SK-N-SH (cell line): ENCODE measurements around the gene SPEM3. TPM values are rescaled to one million over a fixed set of nuclear protein-coding genes. Genes with fewer than 3 reads are reported as not detected.

Experiments
- CTCF ChIA-PET: fragments of 300-600, 350-600 bp; formaldehyde crosslinking; extraction: SDS; loops from one replicate; lab custom pipeline; 2021; lab: Yijun Ruan, JAX
- POLR2A ChIA-PET: fragments of 350-600 bp; sonication (Branson Sonifier 250); formaldehyde crosslinking; extraction: SDS; loops from one replicate; lab custom pipeline; 2020; ENCODE audit warnings: antibody characterized with exemption, inconsistent platforms; lab: Yijun Ruan, JAX
- DNase-seq: peaks from one replicate; pipeline ENCODE4 v3.0.0; 2012
- H2AFZ ChIP-seq: fragments of 200-600 bp; sonication (generic); 2 replicates; pipeline ENCODE4 v1.8.1; 2016; ENCODE audit warnings: antibody characterized with exemption, mild to moderate bottlenecking, low read depth
- H3F3A ChIP-seq: fragments of 200-600 bp; sonication (generic); replicated peaks from 2 replicates; pipeline ENCODE3; 2016; ENCODE audit warnings: antibody characterized with exemption, mild to moderate bottlenecking; ENCODE audit not compliant: insufficient read depth
- H3K27ac ChIP-seq, 2 experiments: fragments of 200-500 bp in 1 of 2; fragments of 200-600 bp in 1 of 2; sonication (Bioruptor generic) in 1 of 2; sonication (generic), shearing (Covaris generic) in 1 of 2; 2 replicates each; pipeline versions ENCODE4 v1.5.1 to v1.6.1; 2014 to 2016; ENCODE audit warnings: low read depth in 2 of 2, inconsistent platforms in 1 of 2, low read length in 1 of 2, mild to moderate bottlenecking in 1 of 2, mixed read lengths in 1 of 2
- H3K27me3 ChIP-seq: fragments of 200-600 bp; sonication (generic), shearing (Covaris generic); 2 replicates; pipeline ENCODE4 v1.6.1; 2016; ENCODE audit warnings: mixed run types; ENCODE audit not compliant: insufficient read depth
- H3K36me3 ChIP-seq, 2 experiments: fragments of 200-500 bp in 1 of 2; fragments of 200-600 bp in 1 of 2; sonication (Bioruptor generic) in 1 of 2; sonication (generic) in 1 of 2; replicated peaks in 1 of 2; 2 replicates each; pipeline versions ENCODE3 to v1.5.1; 2014 to 2016; ENCODE audit warnings: low read length in 1 of 2, mild to moderate bottlenecking in 1 of 2; ENCODE audit not compliant: insufficient read depth in 2 of 2, control insufficient read depth in 1 of 2
- H3K4me1 ChIP-seq, 2 experiments: fragments of 200-500 bp in 1 of 2; fragments of 200-600 bp in 1 of 2; sonication (Bioruptor generic) in 1 of 2; sonication (generic), shearing (Covaris generic) in 1 of 2; 2 replicates each; pipeline versions ENCODE4 v1.5.1 to v1.6.1; 2014 to 2016; ENCODE audit warnings: low read depth in 1 of 2, low read length in 1 of 2, mixed run types in 1 of 2; ENCODE audit not compliant: insufficient read depth in 2 of 2, control insufficient read depth in 1 of 2
- H3K4me2 ChIP-seq: fragments of 200-600 bp; sonication (generic), shearing (Covaris generic); 2 replicates; pipeline ENCODE4 v1.6.1; 2017; ENCODE audit warnings: mixed run types
- H3K4me3 ChIP-seq, 2 experiments: fragments of 200-500 bp in 1 of 2; fragments of 200-600 bp in 1 of 2; sonication (Bioruptor generic) in 1 of 2; sonication (generic), shearing (Covaris generic) in 1 of 2; 2 replicates each; pipeline versions ENCODE4 v1.5.1 to v1.8.1; 2014 to 2016; ENCODE audit warnings: low read depth in 2 of 2, inconsistent platforms in 1 of 2, low read length in 1 of 2, mild to moderate bottlenecking in 1 of 2, mixed read lengths in 1 of 2, moderate library complexity in 1 of 2
- H3K79me2 ChIP-seq: fragments of 200-600 bp; sonication (generic); 2 replicates; pipeline ENCODE4 v1.8.1; 2017; ENCODE audit warnings: mild to moderate bottlenecking; ENCODE audit not compliant: insufficient read depth
- H3K9ac ChIP-seq: fragments of 200-600 bp; sonication (generic); 2 replicates; pipeline ENCODE4 v1.6.1; 2017; ENCODE audit warnings: mixed run types
- H3K9me2 ChIP-seq: fragments of 200-600 bp; sonication (generic); 2 replicates; pipeline ENCODE4 v1.6.1; 2017; ENCODE audit warnings: mixed run types
- H3K9me3 ChIP-seq: fragments of 200-600 bp; sonication (generic); 2 replicates; pipeline ENCODE4 v1.6.1; 2017; ENCODE audit warnings: mixed run types, mild to moderate bottlenecking, moderate library complexity
- H4K20me1 ChIP-seq: fragments of 200-600 bp; sonication (generic); 2 replicates; pipeline ENCODE4 v1.6.1; 2017; ENCODE audit warnings: mild to moderate bottlenecking, mixed run types; ENCODE audit not compliant: insufficient read depth
- ELF1 ChIP-seq: IDR thresholded peaks from 2 replicates; pipeline ENCODE4 v1.4.0; 2012
- FOSL2 ChIP-seq: IDR thresholded peaks from 2 replicates; pipeline ENCODE4 v1.4.0; 2012; ENCODE audit warnings: low read depth, mild to moderate bottlenecking, moderate library complexity, borderline replicate concordance
- FOXM1 ChIP-seq: IDR thresholded peaks from 2 replicates; pipeline ENCODE4 v1.4.0; 2012; ENCODE audit warnings: low read depth, mild to moderate bottlenecking
- GATA2 ChIP-seq: sonication (generic); formaldehyde crosslinking; IDR thresholded peaks from 2 replicates; pipeline ENCODE4 v1.5.0; 2020; ENCODE audit warnings: mild to moderate bottlenecking, missing genetic modification reagents
- JUND ChIP-seq: IDR thresholded peaks from 2 replicates; pipeline ENCODE4 v1.4.0; 2012
- MAX ChIP-seq: IDR thresholded peaks from 2 replicates; pipeline ENCODE4 v1.4.0; 2012; ENCODE audit warnings: low read depth
- MXI1 ChIP-seq: IDR thresholded peaks from 2 replicates; pipeline ENCODE4 v1.6.1; 2012; ENCODE audit warnings: mild to moderate bottlenecking, low read depth, low read length, improper control_type of control experiment
- NFIC ChIP-seq: IDR thresholded peaks from 2 replicates; pipeline ENCODE4 v1.4.0; 2012; ENCODE audit warnings: borderline replicate concordance
- NRF1 ChIP-seq: IDR thresholded peaks from 2 replicates; pipeline ENCODE4 v1.6.1; 2012; ENCODE audit warnings: low read depth, mild to moderate bottlenecking, low read length
- RFX5 ChIP-seq: IDR thresholded peaks from 2 replicates; pipeline ENCODE4 v1.6.1; 2012; ENCODE audit warnings: mild to moderate bottlenecking, improper control_type of control experiment, low read length
- SIN3A ChIP-seq: IDR thresholded peaks from 2 replicates; pipeline ENCODE4 v1.6.1; 2012; ENCODE audit warnings: low read depth, mild to moderate bottlenecking, low read length, moderate library complexity, borderline replicate concordance
- TCF12 ChIP-seq: IDR thresholded peaks from 2 replicates; pipeline ENCODE4 v1.4.0; 2012
- TEAD4 ChIP-seq: IDR thresholded peaks from 2 replicates; pipeline ENCODE4 v1.4.0; 2012; ENCODE audit warnings: mild to moderate bottlenecking, borderline replicate concordance; ENCODE audit not compliant: insufficient read depth
- USF2 ChIP-seq: fragments of 150-350 bp; IDR thresholded peaks from 2 replicates; pipeline ENCODE4 v1.6.1; 2017; ENCODE audit warnings: antibody characterized with exemption, low read length, low read depth, borderline replicate concordance
- WGBS: methylation state at CpG from one replicate; pipeline ENCODE4 v1.1.6; 2017; ENCODE audit warnings: low lambda C conversion rate; 5-methylcytosine and 5-hydroxymethylcytosine counted together
- polyA plus RNA-seq, 3 experiments: library from polyadenylated mRNA; depleted of rRNA; stranded (reverse); fragments of >200 nt; gene quantifications; 2 replicates each; pipeline ENCODE4 v1.2.3, GENCODE V29; 2012
- TF ChIP-seq, protein P1 (sequence below): IDR thresholded peaks from 2 replicates; pipeline ENCODE4 v1.4.0; 2012; ENCODE audit warnings: low read depth, borderline replicate concordance
- TF ChIP-seq, protein P2 (sequence below): IDR thresholded peaks from 2 replicates; pipeline ENCODE4 v1.4.0; 2012; ENCODE audit warnings: low read depth, borderline replicate concordance

Gene SPEM3
- polyA plus RNA-seq, 1 of the 3 experiments (the other 2 are of a cell fraction) = not detected

DNA sequence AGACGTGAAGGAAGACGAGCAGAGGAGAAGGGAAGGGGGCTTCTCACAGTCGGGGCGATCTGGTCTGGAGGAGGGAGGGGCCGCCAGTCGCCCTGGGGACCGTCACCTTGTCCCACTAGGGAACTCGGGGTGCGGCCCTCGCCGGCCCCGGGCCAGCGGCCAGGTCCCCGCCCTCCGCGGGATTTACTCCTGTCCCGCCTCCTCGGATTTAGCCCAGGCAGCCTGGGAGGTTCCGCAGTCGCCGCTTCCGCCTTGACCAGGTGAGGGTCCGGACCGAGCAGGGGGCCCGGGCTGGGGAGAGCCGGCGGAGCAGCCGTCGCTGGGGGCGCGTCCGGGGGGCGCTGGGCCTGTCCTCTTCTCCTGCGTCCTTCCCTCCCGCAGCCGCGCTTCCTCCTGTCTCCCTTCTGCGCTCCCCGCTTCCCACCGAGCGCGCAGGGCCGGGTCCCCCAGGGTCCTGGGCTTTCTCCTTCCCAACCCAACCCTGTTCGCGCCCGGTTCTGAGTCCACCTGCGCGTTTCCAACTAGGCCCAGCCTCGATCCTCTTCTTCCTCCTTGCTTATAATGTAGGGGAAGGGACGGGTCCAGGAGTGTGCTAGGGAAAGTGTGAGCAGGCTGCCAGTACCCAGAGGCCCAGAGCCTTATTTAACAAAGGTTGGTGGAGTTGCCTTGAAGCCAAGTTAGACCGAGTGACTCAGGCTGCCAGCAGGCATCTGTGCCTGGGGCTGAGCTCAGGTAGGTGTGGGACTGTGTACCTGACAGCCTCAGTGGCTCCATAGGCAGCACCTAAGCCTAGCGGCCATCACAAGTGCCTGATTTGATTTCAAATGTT, 47.6 kb upstream of the SPEM3 start, which contains the start of gene TNK1 (continued):
- TF ChIP-seq NRF1 = no peak
- TF ChIP-seq ELF1 = no peak
- TF ChIP-seq TCF12 = no peak
- TF ChIP-seq GATA2 (CRISPR knock-in tag) = no peak
- TF ChIP-seq SIN3A = no peak
- no peak for TF ChIP-seq USF2

DNA sequence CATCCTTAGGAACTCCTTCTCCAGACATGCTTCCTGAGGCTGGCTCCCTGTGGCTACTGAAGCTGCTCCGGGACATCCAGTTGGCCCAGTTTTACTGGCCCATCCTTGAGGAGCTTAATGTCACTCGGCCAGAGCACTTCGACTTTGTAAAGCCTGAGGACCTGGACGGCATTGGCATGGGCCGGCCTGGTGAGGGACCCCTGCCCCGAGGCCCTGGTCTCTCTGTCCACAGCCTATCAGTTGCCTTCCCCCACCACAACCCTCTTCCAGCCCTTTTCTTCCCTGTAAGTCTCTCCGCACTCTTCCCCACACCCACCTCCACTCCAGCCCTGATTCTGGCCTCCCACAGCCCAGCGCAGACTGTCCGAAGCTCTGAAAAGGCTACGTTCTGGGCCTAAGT, 45.8 kb upstream of the SPEM3 start:
- Histone ChIP-seq H3K9me3 (no peaks in the 10 kb centered on the region), H3K27me3 (peaks cover 8% of the 10 kb centered on the region; the same call in 1 of the 2 replicates), H3K4me1 (peaks cover 0 to 32% of the 10 kb centered on the region in 2 experiments; a peak in 2 of 4 replicates), H3K4me2 (no peak overlapping the region), H3K36me3 (no peaks in the 10 kb centered on the region), H3K27ac (no peak overlapping the region), H4K20me1 (no peaks in the 10 kb centered on the region), H3K79me2 (no peaks in the 10 kb centered on the region), H3K9ac (no peak overlapping the region), H2AFZ (no peak overlapping the region), H3F3A (peaks cover 1% of the 10 kb centered on the region), H3K4me3 (no peak overlapping the region), H3K9me2 (no peaks in the 10 kb centered on the region)
- TF ChIP-seq, protein P1, sequence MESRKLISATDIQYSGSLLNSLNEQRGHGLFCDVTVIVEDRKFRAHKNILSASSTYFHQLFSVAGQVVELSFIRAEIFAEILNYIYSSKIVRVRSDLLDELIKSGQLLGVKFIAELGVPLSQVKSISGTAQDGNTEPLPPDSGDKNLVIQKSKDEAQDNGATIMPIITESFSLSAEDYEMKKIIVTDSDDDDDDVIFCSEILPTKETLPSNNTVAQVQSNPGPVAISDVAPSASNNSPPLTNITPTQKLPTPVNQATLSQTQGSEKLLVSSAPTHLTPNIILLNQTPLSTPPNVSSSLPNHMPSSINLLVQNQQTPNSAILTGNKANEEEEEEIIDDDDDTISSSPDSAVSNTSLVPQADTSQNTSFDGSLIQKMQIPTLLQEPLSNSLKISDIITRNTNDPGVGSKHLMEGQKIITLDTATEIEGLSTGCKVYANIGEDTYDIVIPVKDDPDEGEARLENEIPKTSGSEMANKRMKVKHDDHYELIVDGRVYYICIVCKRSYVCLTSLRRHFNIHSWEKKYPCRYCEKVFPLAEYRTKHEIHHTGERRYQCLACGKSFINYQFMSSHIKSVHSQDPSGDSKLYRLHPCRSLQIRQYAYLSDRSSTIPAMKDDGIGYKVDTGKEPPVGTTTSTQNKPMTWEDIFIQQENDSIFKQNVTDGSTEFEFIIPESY = no peak
- TF ChIP-seq MAX (no peak), RFX5 (no peak), TEAD4 (no peak), FOXM1 (no peak), NFIC (no peak), NRF1 (no peak), JUND (no peak), ELF1 (no peak), FOSL2 (no peak), MXI1 (no peak), GATA2 (CRISPR knock-in tag) (no peak)
- TF ChIP-seq, protein P2, sequence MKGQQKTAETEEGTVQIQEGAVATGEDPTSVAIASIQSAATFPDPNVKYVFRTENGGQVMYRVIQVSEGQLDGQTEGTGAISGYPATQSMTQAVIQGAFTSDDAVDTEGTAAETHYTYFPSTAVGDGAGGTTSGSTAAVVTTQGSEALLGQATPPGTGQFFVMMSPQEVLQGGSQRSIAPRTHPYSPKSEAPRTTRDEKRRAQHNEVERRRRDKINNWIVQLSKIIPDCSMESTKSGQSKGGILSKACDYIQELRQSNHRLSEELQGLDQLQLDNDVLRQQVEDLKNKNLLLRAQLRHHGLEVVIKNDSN = no peak
- ChIA-PET CTCF (interaction anchor here (0.7 to 2.3 kb wide), 4 partner anchors 11 to 178 kb away, joined by 3 to 12 read pairs (median 6); partner anchors contain the start of genes PLSCR3 and SENP3), POLR2A (interaction anchor here (0.8 to 1.0 kb wide), 2 partner anchors 53 to 68 kb away, joined by 3 read pairs; partner anchors contain the start of gene GPS2)
- 91% methylated on average over 10 of the region's 10 CpGs for WGBS
- no peak for DNase-seq
